ENCODE results near the gene CHMP5. TPM values are rescaled to one million over a fixed set of nuclear protein-coding genes. Genes with fewer than 3 reads are reported as not detected.
"Not testable (repeated sequence)": the region's sequence is repeated elsewhere in the genome, so short reads cannot be mapped to it uniquely, and the experiment has no call there.

Gene CHMP5
- total RNA-seq, 1 donor from 2014 or later: 73.0 TPM

DNA sequence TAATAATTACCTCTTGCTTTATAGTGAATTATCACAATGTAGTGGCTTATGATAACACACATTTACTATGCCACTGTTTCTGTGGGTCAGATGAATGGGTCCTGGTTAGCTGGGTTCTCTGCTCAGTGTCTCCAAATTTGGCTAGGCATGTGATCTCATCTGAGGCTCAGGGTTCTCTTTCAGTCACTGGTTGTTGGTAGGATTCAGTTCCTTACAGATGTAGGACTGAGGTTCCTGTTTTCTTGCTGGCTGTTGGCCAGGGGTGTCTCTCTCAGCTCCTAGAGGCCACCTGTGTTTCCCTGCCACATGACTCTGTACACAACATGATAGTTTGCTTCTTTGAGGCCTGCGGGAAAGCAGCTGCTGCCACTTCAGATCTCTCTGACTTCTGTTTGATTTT lies 32.6 kb downstream of the CHMP5 start:
- DNase-seq (ENCODE audit: low spot score) (no peak), ATAC-seq (peak; percentile 89)
- intact Hi-C loops (cut with DNase I): no loop called here

DNA sequence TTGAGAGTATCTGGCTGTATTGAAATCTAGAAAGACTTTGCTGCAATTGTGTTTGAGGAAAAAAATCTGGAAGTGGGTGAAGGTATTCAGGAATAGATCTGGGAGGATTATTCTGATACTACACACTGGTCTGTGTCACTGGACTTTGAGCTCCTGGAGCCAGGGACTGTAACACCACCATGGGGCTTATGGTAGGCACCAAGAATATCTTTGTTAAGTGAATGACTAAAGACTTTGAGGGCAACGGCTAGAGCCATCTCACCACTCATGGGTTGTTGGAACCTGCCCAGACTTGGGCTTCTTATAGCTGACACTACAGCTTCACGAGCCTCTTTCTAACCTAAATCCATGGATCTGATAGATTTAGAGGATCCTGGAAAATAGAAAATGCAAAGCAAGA lies 35.7 kb downstream of the CHMP5 start:
- intact Hi-C loops (cut with DNase I): no loop called here
- no peak for DNase-seq (ENCODE audit: low spot score)
- no peak for ATAC-seq

- DNase-seq (ENCODE audit: low spot score) (no peak), ATAC-seq (no peak)
- intact Hi-C loops (cut with DNase I): no loop called here
Measured at GRCh38 chr9:33304362-33304761, 39.5 kb downstream of the CHMP5 start.

DNA sequence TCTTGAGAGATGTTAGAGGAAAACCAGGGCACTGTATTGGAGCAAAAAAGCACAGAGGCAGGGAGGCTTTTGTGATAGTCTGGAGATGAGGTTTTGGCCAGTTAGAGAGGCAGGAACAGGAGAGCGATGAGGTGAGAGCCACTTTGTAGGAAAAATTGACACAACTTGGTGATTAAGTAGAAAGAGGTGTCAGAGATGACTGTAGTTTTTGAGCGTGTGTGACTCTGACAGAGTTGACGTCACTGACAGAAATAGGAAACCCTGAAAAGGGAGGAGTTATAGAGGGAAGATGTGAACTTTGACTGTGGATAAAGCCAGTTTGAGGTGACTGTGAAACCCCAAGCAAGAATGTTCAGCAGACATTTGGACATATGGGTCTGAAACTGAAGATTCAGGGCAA lies 41.2 kb downstream of the CHMP5 start:
- no peak for ATAC-seq
- intact Hi-C loops (cut with DNase I): no loop called here
- DNase-seq (ENCODE audit: low spot score): no peak

DNA sequence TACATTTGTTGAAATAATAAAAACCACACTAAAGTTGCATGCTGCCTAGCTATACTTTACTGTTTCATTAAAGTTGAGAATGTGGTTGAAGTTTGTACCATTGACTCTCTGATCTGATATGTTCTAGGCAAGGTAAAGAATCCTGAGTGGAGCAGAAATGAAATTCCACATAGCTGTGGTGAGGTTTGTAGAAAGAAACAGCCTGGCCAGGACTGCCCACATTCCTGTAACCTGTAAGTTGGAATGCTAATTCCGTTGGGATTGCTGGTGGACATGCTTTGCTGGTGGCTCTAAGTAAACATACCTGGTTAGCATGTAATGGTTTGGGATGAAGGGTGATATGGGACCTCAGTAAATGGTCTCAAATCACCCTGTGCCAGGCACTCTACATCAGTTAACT lies 42.2 kb downstream of the CHMP5 start:
- intact Hi-C loops (cut with DNase I): no loop called here
- DNase-seq (ENCODE audit: low spot score): no peak
- no peak for ATAC-seq

DNA sequence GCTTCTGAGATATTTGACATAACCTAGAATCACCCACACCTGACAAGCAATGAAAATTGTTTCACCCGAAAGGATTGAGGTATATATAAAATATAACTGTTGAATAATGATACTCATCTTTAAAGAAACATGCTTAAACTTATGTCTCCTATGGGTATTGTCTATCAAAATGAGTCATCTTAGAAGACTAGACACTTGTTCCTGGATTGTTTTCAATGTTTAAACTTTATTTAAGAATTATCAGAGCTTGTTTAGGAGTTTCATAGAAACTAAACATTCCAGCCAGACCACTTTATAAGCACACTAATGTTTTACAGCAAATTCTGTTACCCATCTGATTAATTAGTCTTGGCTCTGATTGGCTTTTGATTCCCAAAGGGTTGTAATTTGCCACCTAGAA lies 45.1 kb downstream of the CHMP5 start:
- ATAC-seq: no peak
- intact Hi-C loops (cut with DNase I): no loop called here
- DNase-seq (ENCODE audit: low spot score): no peak

GRCh38 chr9:33310748-33311147 lies 45.9 kb downstream of the CHMP5 start:
- ATAC-seq: no peak
- intact Hi-C loops (cut with DNase I): no loop called here
- no peak for DNase-seq (ENCODE audit: low spot score)

GRCh38 chr9:33311953-33312352 lies 47.1 kb downstream of the CHMP5 start:
- ATAC-seq: no peak

DNA sequence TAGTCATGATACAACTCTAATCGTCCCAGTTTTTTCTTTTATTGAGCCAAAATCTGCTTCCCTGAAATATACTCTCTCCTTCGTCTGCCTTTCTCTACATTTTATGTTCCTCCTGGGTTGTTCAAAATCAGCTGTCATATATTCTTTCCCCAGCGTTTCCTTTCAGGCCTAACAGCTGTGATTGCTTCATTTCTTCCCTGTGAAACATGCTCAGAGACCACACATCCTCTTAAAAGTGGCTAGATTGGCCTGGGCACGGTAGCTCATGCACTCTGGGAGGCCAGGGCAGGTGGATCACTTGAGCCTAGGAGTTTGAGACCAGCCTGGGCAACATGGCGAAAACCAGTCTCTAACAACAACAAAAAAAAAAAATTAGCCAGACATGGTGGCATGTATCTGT lies 50.5 kb downstream of the CHMP5 start:
- ATAC-seq: no peak
- intact Hi-C loops (cut with DNase I): no loop called here

More at GRCh38 chr9:33311953-33312352, 47.1 kb downstream of the CHMP5 start:
- no peak for DNase-seq (ENCODE audit: low spot score)
- intact Hi-C loops (cut with DNase I): no loop called here

GRCh38 chr9:33317136-33317535 lies 52.3 kb downstream of the CHMP5 start:
- intact Hi-C loops (cut with DNase I); ATAC-seq; DNase-seq (ENCODE audit: low spot score): not testable (repeated sequence)

More for the DNA sequence above, 50.5 kb downstream of the CHMP5 start:
- no peak for DNase-seq (ENCODE audit: low spot score)

- intact Hi-C loops (cut with DNase I): no loop called here
- ATAC-seq (no peak), DNase-seq (ENCODE audit: low spot score) (no peak)
Measured at GRCh38 chr9:33318225-33318624, 53.4 kb downstream of the CHMP5 start.

- DNase-seq (ENCODE audit: low spot score) (no peak), ATAC-seq (no peak)
- intact Hi-C loops (cut with DNase I): no loop called here
Measured at GRCh38 chr9:33318781-33319180, 53.9 kb downstream of the CHMP5 start.

- DNase-seq (ENCODE audit: low spot score) (no peak), ATAC-seq (no peak)
- intact Hi-C loops (cut with DNase I): no loop called here
Measured at GRCh38 chr9:33320230-33320567, 55.4 kb downstream of the CHMP5 start.

DNA sequence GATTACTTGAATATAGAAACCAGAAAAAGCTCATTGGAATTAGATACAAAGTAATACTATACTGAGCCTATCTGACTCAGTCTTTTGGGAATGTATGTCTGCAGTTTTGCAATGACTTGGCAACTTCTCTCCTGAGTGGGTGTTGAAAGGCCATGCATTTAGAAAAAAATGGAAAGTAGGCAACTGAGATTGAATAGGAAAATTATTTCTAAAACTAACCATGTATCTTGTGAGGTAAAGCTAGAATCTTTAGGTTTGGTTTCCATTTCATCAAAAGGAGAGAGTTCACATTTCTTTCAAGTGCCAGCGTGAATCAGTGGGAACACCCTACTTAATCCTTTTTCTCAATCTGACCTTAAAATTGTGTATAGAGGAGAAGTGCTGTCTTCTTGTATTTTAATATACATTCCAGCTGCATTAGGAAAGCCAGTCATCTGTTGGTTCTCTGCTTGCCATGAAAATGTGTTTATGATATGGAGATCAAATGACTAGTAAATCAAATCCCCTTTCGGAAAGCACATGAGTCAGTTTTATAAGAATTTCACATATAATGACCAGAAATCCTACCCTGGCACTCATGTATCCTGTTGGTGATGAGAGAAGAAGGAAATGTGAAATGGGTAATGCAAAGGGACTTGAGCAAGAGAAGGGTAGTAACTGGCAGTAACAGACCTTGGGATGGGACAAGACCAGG lies 55.9 kb downstream of the CHMP5 start:
- intact Hi-C loops (cut with DNase I): no loop called here
- ATAC-seq (peak; percentile 71), DNase-seq (ENCODE audit: low spot score) (no peak)

DNA sequence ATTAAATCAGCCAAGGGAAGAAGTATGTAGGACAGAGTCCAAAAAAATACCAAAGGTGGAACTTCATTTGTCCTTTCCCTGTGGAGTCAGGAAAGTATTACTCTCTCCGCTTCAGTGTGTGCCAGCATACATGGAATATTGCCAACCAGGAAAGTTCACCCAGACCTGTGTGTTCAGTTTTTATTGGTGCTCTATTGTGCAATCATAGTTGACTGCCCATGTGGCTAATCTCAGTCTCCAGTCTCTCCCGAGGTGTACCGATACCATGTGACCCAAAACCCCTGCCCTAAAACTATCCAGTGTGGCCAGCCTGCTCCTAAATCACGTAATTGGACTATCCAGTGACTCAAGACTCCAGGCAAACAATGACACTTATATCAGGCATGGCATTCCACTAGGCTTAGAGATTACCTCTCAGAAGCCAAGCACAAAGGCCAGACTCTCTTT lies 64.3 kb downstream of the CHMP5 start:
- intact Hi-C loops (cut with DNase I): no loop called here
- DNase-seq (ENCODE audit: low spot score) (no peak), ATAC-seq (peak; percentile 22)

DNA sequence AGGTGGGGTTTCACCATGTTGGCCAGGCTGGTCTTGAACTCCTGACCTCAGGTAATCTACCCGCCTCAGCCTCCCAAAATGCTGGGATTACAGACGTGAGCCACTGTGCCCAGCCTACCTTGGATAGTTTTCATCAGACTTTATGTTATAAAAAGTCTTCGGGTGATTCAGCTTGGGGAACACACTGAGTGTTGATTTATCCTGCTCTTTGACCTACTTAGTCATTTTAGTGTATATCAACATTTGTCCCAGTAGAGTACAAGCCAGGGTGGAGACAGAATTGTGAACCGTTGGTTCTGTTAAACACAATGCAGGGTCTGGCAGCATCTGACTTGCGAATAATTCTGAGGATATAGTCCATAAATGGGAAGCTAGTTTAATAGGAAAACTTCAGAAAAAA lies 65.1 kb downstream of the CHMP5 start:
- no peak for DNase-seq (ENCODE audit: low spot score)
- intact Hi-C loops (cut with DNase I): no loop called here
- ATAC-seq: no peak

DNA sequence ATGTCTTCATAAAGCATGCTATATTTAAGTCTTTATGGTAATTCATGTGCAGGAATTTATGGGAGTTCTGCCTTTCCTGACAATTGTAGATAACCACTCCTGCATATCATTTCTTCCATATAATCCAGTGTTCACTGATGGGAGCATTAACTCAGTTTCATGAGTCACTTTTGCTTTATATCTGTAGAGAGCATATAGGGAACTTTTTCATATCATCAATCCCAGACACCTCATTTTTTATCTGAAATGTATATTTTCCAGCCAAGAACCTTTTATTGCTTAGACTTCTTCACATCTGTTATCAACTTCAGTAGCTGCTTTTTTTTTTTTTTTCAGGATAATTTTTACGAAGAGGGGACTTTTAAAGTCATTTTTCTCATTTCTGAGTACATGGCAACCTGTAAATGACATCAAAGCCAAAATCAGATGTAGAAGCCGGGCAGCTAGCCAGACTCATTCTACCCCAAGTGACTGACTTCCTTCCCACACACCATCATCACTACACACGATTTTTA lies 66.6 kb downstream of the CHMP5 start:
- DNase-seq (ENCODE audit: low spot score) (no peak), ATAC-seq (no peak)
- intact Hi-C loops (cut with DNase I): no loop called here

All from sciatic nerve (tissue), 2 donors.